Transverse colon (tissue), 4 donors: ENCODE measurements around the gene DLG2.

ENCODE experiments used
- CTCF ChIP-seq, 5 experiments: fragments of 200-600 bp in 3 of 5; fragments of 450-650 bp in 2 of 5; sonication (generic) in 3 of 5; IDR thresholded peaks; 1 replicate in 2 of 5; 2 replicates in 3 of 5; pipeline ENCODE4 v1.5.1; 2016 to 2017; ENCODE audit warnings: antibody characterized with exemption in 5 of 5, inconsistent platforms in 3 of 5, mild to moderate bottlenecking in 2 of 5, moderate library complexity in 1 of 5
- EP300 ChIP-seq: sonication (generic); formaldehyde crosslinking; IDR thresholded peaks from one replicate; pipeline ENCODE4 v1.6.1; 2017; ENCODE audit warnings: antibody characterized with exemption, low read depth
- POLR2A ChIP-seq: fragments of 450-650 bp; IDR thresholded peaks from one replicate; pipeline ENCODE4 v1.6.1; 2016; ENCODE audit warnings: antibody characterized with exemption, mild to moderate bottlenecking, moderate library complexity
- POLR2AphosphoS5 ChIP-seq, 3 donors: sonication (generic); formaldehyde crosslinking; IDR thresholded peaks; one replicate each; pipeline ENCODE4 v1.6.1; 2016; ENCODE audit warnings: antibody characterized with exemption in 3 of 3

- TF ChIP-seq CTCF (IDR thresholded peaks at IDR 0.05), result no peak
- TF ChIP-seq POLR2AphosphoS5 (IDR thresholded peaks at IDR 0.05), result no peak
- no peak for TF ChIP-seq EP300
- no peak for TF ChIP-seq POLR2A
Measured at GRCh38 chr11:83540728-83541127, 2086.4 kb downstream of the DLG2 start.
